Esophagus squamous epithelium (tissue), 5 donors: ENCODE measurements around the gene LMF1. TPM values are rescaled to one million over a fixed set of nuclear protein-coding genes. Genes with fewer than 3 reads are reported as not detected.

Source experiments
- DNase-seq: peaks from one replicate; lab custom pipeline; 2025; lab: John Stamatoyannopoulos, UW
- H3K27ac ChIP-seq, 4 donors: fragments of 200-600 bp; sonication (generic); one replicate each; pipeline ENCODE4 v1.5.1; 2016 to 2019; ENCODE audit warnings: mild to moderate bottlenecking in 1 of 4
- H3K27me3 ChIP-seq, 4 donors: fragments of 200-600 bp; sonication (generic); 1 replicate in 3 of 4; 2 replicates in 1 of 4; pipeline versions ENCODE4 v1.5.1 to v1.6.0; 2017 to 2021; ENCODE audit warnings: antibody characterized with exemption in 1 of 4
- H3K36me3 ChIP-seq, 3 donors: fragments of 200-600 bp; sonication (generic); one replicate each; pipeline ENCODE4 v1.5.1; 2016 to 2019
- H3K4me1 ChIP-seq, 3 donors: fragments of 200-600 bp; sonication (generic); one replicate each; pipeline ENCODE4 v1.5.1; 2017 to 2019
- H3K4me3 ChIP-seq, 4 donors: fragments of 200-600 bp; sonication (generic); 1 replicate in 3 of 4; 2 replicates in 1 of 4; pipeline ENCODE4 v1.5.1; 2016 to 2019; ENCODE audit warnings: mild to moderate bottlenecking in 2 of 4, moderate library complexity in 1 of 4
- H3K9me3 ChIP-seq, 3 donors: fragments of 200-600 bp; sonication (generic); one replicate each; pipeline ENCODE4 v1.5.1; 2016 to 2019
- POLR2A ChIP-seq, 4 donors: fragments of 450-650 bp; IDR thresholded peaks; one replicate each; pipeline ENCODE4 v1.6.1; 2017; ENCODE audit warnings: antibody characterized with exemption in 4 of 4, mild to moderate bottlenecking in 4 of 4, moderate library complexity in 3 of 4
- WGBS, 2 donors: methylation state at CpG; one replicate each; pipeline ENCODE4 v1.1.5; 2018; 5-methylcytosine and 5-hydroxymethylcytosine counted together
- intact Hi-C: fragments of 100-400 bp; cut with DNase I; formaldehyde crosslinking; loops from one replicate; pipeline ENCODE4 v1.15.0; 2022
- total RNA-seq, 4 donors: library from RNA; depleted of rRNA; stranded (reverse); fragments of >200 nt; gene quantifications; one replicate each; pipeline ENCODE4 v1.1.0, GENCODE V29; 2016
- TF ChIP-seq, protein P1 (sequence below), 6 experiments: fragments of 450-650 bp in 4 of 6; fragments of 200-600 bp in 2 of 6; sonication (generic) in 2 of 6; IDR thresholded peaks; one replicate each; pipeline ENCODE4 v1.5.1; 2016 to 2019; ENCODE audit warnings: antibody characterized with exemption in 6 of 6, mild to moderate bottlenecking in 4 of 6, moderate library complexity in 4 of 6
- donor health status: DM: yes; HTN: yes; CAD: no.

The LMF1 gene
- total RNA-seq, 4 donors from 2014 or later = 13.3 to 34.4 (median 23.8) TPM

DNA sequence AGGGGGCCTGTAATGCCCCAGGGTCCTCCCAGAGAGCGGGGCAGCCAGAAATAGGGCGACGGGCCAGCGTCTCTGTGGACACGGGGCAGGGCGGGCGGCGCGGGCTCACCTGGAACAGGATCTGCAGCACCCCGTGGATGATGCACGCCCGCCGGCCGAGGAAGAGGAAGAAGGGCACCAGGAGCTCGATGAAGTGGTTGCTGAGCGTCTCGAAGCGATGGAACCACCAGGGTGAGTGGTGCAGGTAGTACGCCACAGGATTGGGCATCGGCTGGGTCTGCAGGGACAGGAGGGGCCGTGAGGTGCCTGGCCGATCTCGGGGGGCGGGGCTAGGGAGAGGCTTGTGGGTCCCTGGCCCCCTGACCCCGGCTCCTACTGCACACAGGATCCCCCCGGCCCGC, 91.3 kb downstream of the LMF1 start:
- TF ChIP-seq, protein P1, sequence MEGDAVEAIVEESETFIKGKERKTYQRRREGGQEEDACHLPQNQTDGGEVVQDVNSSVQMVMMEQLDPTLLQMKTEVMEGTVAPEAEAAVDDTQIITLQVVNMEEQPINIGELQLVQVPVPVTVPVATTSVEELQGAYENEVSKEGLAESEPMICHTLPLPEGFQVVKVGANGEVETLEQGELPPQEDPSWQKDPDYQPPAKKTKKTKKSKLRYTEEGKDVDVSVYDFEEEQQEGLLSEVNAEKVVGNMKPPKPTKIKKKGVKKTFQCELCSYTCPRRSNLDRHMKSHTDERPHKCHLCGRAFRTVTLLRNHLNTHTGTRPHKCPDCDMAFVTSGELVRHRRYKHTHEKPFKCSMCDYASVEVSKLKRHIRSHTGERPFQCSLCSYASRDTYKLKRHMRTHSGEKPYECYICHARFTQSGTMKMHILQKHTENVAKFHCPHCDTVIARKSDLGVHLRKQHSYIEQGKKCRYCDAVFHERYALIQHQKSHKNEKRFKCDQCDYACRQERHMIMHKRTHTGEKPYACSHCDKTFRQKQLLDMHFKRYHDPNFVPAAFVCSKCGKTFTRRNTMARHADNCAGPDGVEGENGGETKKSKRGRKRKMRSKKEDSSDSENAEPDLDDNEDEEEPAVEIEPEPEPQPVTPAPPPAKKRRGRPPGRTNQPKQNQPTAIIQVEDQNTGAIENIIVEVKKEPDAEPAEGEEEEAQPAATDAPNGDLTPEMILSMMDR (IDR thresholded peaks at IDR 0.05) = no peak
- TF ChIP-seq POLR2A (IDR thresholded peaks at IDR 0.05) = no peak
- peaks cover 0 to 8% (median 0%) of the 10 kb centered on the region in 3 donors for H3K9me3 ChIP-seq
- H3K36me3 ChIP-seq = peaks cover 0 to 29% (median 0%) of the 10 kb centered on the region in 3 donors
- intact Hi-C loops = no loop called here
- no peak overlapping the region for H3K4me3 ChIP-seq
- H3K4me1 ChIP-seq = no peaks in the 10 kb centered on the region
- no peak overlapping the region for H3K27ac ChIP-seq
- H3K27me3 ChIP-seq = no peaks in the 10 kb centered on the region
- DNase-seq = no peak
- WGBS, 2 donors = 91 to 100% methylated on average over 6 to 21 of the region's 27 CpGs

DNA sequence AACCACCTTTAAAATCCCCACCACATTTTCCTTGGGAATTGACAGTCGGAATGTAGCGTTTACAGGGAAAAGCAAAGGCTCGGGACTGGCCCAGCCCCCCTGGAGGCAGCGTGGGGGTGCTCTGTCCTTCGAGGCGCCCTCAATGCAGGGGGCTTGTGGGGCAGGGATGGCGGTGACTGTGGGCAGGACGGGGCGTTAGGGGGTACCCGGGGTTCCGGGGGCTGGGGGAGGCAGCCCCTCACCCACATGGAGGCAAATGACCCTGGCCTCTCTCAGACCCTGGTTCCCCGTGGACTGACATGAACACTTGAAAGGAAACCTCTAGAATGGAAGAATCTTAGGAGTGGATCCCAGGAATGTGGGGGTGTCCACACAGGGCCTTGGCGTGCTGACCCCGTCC, 91.9 kb downstream of the LMF1 start:
- TF ChIP-seq, protein P1 (IDR thresholded peaks at IDR 0.05) = no peak
- TF ChIP-seq POLR2A (IDR thresholded peaks at IDR 0.05) = no peak
- DNase-seq = no peak
- peaks cover 0 to 29% (median 0%) of the 10 kb centered on the region in 3 donors for H3K36me3 ChIP-seq
- 84 to 96% methylated on average over 3 to 4 of the region's 14 CpGs for WGBS, 2 donors
- intact Hi-C loops = no loop called here
- no peak overlapping the region for H3K4me3 ChIP-seq
- H3K27ac ChIP-seq = no peak overlapping the region
- no peaks in the 10 kb centered on the region for H3K4me1 ChIP-seq
- H3K9me3 ChIP-seq = peaks cover 0 to 3% (median 0%) of the 10 kb centered on the region in 3 donors
- no peaks in the 10 kb centered on the region for H3K27me3 ChIP-seq

- intact Hi-C loops = no loop called here
- Histone ChIP-seq H3K9me3 (no peaks in the 10 kb centered on the region), H3K27ac (no peak overlapping the region), H3K36me3 (peaks cover 0 to 31% (median 0%) of the 10 kb centered on the region in 3 donors), H3K4me1 (no peaks in the 10 kb centered on the region), H3K4me3 (no peak overlapping the region), H3K27me3 (no peaks in the 10 kb centered on the region)
- DNase-seq = no peak
- WGBS, 2 donors = 79 to 85% methylated on average over 10 to 14 of the region's 44 CpGs
- TF ChIP-seq POLR2A (IDR thresholded peaks at IDR 0.05) = no peak
- TF ChIP-seq, protein P1 (IDR thresholded peaks at IDR 0.05) = no peak
Observed at GRCh38 chr16:878072-878784, 92.6 kb downstream of the LMF1 start.

DNA sequence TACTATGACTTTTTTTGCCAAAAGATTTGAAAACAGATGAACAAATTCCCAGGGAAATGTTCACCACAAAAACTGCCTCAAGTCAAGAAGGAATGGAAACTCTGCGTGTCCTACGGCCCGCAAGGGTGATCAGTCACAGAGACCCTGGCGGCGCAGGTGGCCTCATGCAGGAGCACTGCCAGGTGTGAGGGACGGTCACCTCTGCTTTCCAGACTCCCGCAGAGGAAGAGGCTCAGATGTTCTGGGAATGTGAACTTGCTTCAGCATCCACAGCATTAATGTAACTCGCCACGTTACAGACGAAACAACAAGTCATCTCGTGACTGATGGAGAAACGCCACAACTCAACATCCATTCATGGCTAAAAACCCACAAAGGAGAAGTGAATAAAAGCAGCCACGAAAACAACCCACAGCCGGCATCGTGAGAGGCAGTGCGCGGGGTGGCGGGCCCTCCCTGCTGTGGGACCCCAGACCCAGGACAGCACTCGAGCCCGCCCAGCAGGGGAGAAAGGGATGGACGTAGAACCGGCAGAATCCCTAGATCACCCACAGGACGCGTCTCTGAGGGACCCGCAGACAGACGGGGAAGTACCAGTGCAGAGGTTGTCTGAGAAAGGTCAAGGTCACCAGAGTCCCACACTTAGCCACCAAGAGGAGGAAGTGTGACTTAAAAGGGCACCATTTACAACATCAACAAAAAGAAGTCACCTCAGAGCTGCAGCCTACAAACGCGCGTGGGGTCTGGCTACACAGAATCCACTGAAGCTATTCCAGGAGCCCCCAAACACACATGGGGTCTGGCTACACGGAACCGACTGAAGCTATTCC, 93.3 kb downstream of the LMF1 start:
- DNase-seq = no peak
- WGBS, 2 donors = 83 to 87% methylated on average over 26 to 27 of the region's 31 CpGs

More for the DNA sequence above, 93.3 kb downstream of the LMF1 start:
- H3K27me3 ChIP-seq = no peaks in the 10 kb centered on the region
- TF ChIP-seq, protein P1 (IDR thresholded peaks at IDR 0.05) = no peak
- TF ChIP-seq POLR2A (IDR thresholded peaks at IDR 0.05) = no peak
- peaks cover 0 to 39% (median 0%) of the 10 kb centered on the region in 3 donors for H3K36me3 ChIP-seq
- H3K4me1 ChIP-seq = no peaks in the 10 kb centered on the region
- H3K4me3 ChIP-seq = no peak overlapping the region
- H3K27ac ChIP-seq = no peak overlapping the region
- intact Hi-C loops = no loop called here
- no peaks in the 10 kb centered on the region for H3K9me3 ChIP-seq
